ENCODE data around the gene MDM4.

The MDM4 gene

GRCh38 chr1:204584699-204585372 lies 68.6 kb downstream of the MDM4 start:
- H3K4me2 ChIP-seq (ENCODE audit: low read depth, low read length): no peak overlapping the region
- TF ChIP-seq, protein P1, sequence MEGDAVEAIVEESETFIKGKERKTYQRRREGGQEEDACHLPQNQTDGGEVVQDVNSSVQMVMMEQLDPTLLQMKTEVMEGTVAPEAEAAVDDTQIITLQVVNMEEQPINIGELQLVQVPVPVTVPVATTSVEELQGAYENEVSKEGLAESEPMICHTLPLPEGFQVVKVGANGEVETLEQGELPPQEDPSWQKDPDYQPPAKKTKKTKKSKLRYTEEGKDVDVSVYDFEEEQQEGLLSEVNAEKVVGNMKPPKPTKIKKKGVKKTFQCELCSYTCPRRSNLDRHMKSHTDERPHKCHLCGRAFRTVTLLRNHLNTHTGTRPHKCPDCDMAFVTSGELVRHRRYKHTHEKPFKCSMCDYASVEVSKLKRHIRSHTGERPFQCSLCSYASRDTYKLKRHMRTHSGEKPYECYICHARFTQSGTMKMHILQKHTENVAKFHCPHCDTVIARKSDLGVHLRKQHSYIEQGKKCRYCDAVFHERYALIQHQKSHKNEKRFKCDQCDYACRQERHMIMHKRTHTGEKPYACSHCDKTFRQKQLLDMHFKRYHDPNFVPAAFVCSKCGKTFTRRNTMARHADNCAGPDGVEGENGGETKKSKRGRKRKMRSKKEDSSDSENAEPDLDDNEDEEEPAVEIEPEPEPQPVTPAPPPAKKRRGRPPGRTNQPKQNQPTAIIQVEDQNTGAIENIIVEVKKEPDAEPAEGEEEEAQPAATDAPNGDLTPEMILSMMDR (IDR thresholded peaks at IDR 0.05; ENCODE audit: low read length): no peak
- TF ChIP-seq EZH2phosphoT487 (IDR thresholded peaks at IDR 0.05; ENCODE audit: low read length): no peak
- no peak for TF ChIP-seq EZH2 (optimal IDR thresholded peaks at IDR 0.05; ENCODE audit: low read depth, low read length)
- no peak overlapping the region for H3K9ac ChIP-seq (ENCODE audit: low read length)
- H3K4me3 ChIP-seq (ENCODE audit: low read length): no peak overlapping the region
- peaks cover 2% of the 10 kb centered on the region for H3K4me1 ChIP-seq (ENCODE audit: low read length)
- no peak for DNase-seq
- no peaks in the 10 kb centered on the region for H3K36me3 ChIP-seq (replicated peaks; ENCODE audit: insufficient read depth, low read length)
- no peak overlapping the region for H3K27ac ChIP-seq (ENCODE audit: low read length)
- H2AFZ ChIP-seq (ENCODE audit: low read length): no peak overlapping the region
- no peaks in the 10 kb centered on the region for H3K9me3 ChIP-seq (replicated peaks; ENCODE audit: insufficient read depth, low read length)
- peaks cover under 1% of the 10 kb centered on the region; the same call in 1 of the 2 replicates for H3F3A ChIP-seq (ENCODE audit: insufficient read depth, low read length)
- H3K79me2 ChIP-seq (ENCODE audit: low read length): no peaks in the 10 kb centered on the region
- no peaks in the 10 kb centered on the region for H4K20me1 ChIP-seq (ENCODE audit: insufficient read depth, low read length)
- no peaks in the 10 kb centered on the region for H3K27me3 ChIP-seq (replicated peaks; ENCODE audit: insufficient read depth, low read length)
- H3K9me2 ChIP-seq (replicated peaks; ENCODE audit: insufficient read depth, low read length): no peaks in the 10 kb centered on the region

- Histone ChIP-seq H3K9me3 (replicated peaks; ENCODE audit: insufficient read depth, low read length) (no peaks in the 10 kb centered on the region), H3K4me2 (ENCODE audit: low read depth, low read length) (no peak overlapping the region), H3K9ac (ENCODE audit: low read length) (no peak overlapping the region), H3F3A (ENCODE audit: insufficient read depth, low read length) (no peaks in the 10 kb centered on the region), H3K27ac (ENCODE audit: low read length) (no peak overlapping the region), H4K20me1 (ENCODE audit: insufficient read depth, low read length) (no peaks in the 10 kb centered on the region), H3K9me2 (replicated peaks; ENCODE audit: insufficient read depth, low read length) (no peaks in the 10 kb centered on the region), H3K27me3 (replicated peaks; ENCODE audit: insufficient read depth, low read length) (no peaks in the 10 kb centered on the region), H2AFZ (ENCODE audit: low read length) (no peak overlapping the region), H3K4me3 (ENCODE audit: low read length) (no peak overlapping the region), H3K79me2 (ENCODE audit: low read length) (no peaks in the 10 kb centered on the region), H3K36me3 (replicated peaks; ENCODE audit: insufficient read depth, low read length) (no peaks in the 10 kb centered on the region), H3K4me1 (ENCODE audit: low read length) (no peaks in the 10 kb centered on the region)
- no peak for TF ChIP-seq EZH2phosphoT487 (IDR thresholded peaks at IDR 0.05; ENCODE audit: low read length)
- TF ChIP-seq, protein P1 (IDR thresholded peaks at IDR 0.05; ENCODE audit: low read length): no peak
- TF ChIP-seq EZH2 (optimal IDR thresholded peaks at IDR 0.05; ENCODE audit: low read depth, low read length): no peak
- DNase-seq: no peak
Observed at GRCh38 chr1:204587621-204588020, 71.4 kb downstream of the MDM4 start.

DNA sequence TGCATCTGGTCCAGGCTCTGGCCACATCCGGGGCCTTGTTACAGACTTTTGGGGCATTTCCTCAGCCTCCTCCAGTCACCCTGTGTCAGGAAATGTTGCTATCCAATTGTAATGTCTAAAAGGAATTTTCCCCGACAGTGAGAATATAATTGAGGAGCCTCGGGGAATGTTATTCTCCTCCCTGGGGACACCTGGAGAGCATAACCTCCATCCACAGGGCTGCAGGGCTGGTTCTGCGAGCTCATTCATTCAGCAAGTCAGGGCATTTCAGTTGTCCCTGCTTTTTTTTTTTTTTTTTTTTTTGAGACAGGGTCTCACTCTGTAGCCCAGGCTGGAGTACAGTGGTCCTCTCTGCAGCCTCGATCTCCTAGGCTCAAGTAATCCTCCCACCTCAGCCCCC lies 72.6 kb downstream of the MDM4 start:
- Histone ChIP-seq H4K20me1 (ENCODE audit: insufficient read depth, low read length) (no peaks in the 10 kb centered on the region), H3K36me3 (replicated peaks; ENCODE audit: insufficient read depth, low read length) (no peaks in the 10 kb centered on the region), H3K9me2 (replicated peaks; ENCODE audit: insufficient read depth, low read length) (no peaks in the 10 kb centered on the region), H3K4me1 (ENCODE audit: low read length) (no peaks in the 10 kb centered on the region), H3K9ac (ENCODE audit: low read length) (no peak overlapping the region), H3K4me2 (ENCODE audit: low read depth, low read length) (no peak overlapping the region), H3K9me3 (replicated peaks; ENCODE audit: insufficient read depth, low read length) (no peaks in the 10 kb centered on the region), H3F3A (ENCODE audit: insufficient read depth, low read length) (no peaks in the 10 kb centered on the region), H3K79me2 (ENCODE audit: low read length) (no peaks in the 10 kb centered on the region), H3K27me3 (replicated peaks; ENCODE audit: insufficient read depth, low read length) (no peaks in the 10 kb centered on the region), H2AFZ (ENCODE audit: low read length) (no peak overlapping the region), H3K27ac (ENCODE audit: low read length) (no peak overlapping the region), H3K4me3 (ENCODE audit: low read length) (no peak overlapping the region)
- DNase-seq: no peak
- TF ChIP-seq EZH2 (optimal IDR thresholded peaks at IDR 0.05; ENCODE audit: low read depth, low read length) (no peak), EZH2phosphoT487 (IDR thresholded peaks at IDR 0.05; ENCODE audit: low read length) (no peak)
- TF ChIP-seq, protein P1 (IDR thresholded peaks at IDR 0.05; ENCODE audit: low read length): no peak
